GM18909 (cell line): ENCODE results near the gene MYCBPAP.
"Not testable (repeated sequence)": the region's sequence is repeated elsewhere in the genome, so short reads cannot be mapped to it uniquely, and the experiment has no call there.

Experiments used
- ATAC-seq: cut with Tn5 transposase; IDR thresholded peaks from one replicate; pipeline ENCODE4 v1.9.1; 2021; ENCODE audit warnings: mild to moderate bottlenecking; ENCODE audit not compliant: unreplicated experiment, poor library complexity

MYCBPAP gene

GRCh38 chr17:50470426-50470825 lies 37.8 kb upstream of the MYCBPAP start:
- no peak for ATAC-seq

- no peak for ATAC-seq
Observed at GRCh38 chr17:50471009-50471905, 37.0 kb upstream of the MYCBPAP start.

- ATAC-seq = no peak
Observed at GRCh38 chr17:50472286-50472685, 36.0 kb upstream of the MYCBPAP start.

- not testable (repeated sequence) for ATAC-seq
Observed at GRCh38 chr17:50472761-50473161, 35.5 kb upstream of the MYCBPAP start.

- no peak for ATAC-seq
Observed at GRCh38 chr17:50473901-50474300, 34.3 kb upstream of the MYCBPAP start.

- no peak for ATAC-seq
Observed at GRCh38 chr17:50474523-50474922, 33.7 kb upstream of the MYCBPAP start.

- ATAC-seq = no peak
Observed at GRCh38 chr17:50475362-50475761, 32.9 kb upstream of the MYCBPAP start.

GRCh38 chr17:50475775-50476544 lies 32.3 kb upstream of the MYCBPAP start:
- not testable (repeated sequence) for ATAC-seq

- ATAC-seq = no peak
Observed at GRCh38 chr17:50476545-50477315, 31.5 kb upstream of the MYCBPAP start.

GRCh38 chr17:50477976-50478375 lies 30.3 kb upstream of the MYCBPAP start:
- no peak for ATAC-seq

GRCh38 chr17:50478391-50479381 lies 29.6 kb upstream of the MYCBPAP start, which contains the start of gene RSAD1:
Gene RSAD1 (plus strand): TSS chr17:50478860. CDS start chr17:50478885, 25 bp downstream.
- peak; percentile 93 for ATAC-seq

- ATAC-seq = no peak
Observed at GRCh38 chr17:50479522-50480141, 28.6 kb upstream of the MYCBPAP start.

- no peak for ATAC-seq
Observed at GRCh38 chr17:50480142-50480764, 28.0 kb upstream of the MYCBPAP start.

GRCh38 chr17:50480854-50481490 lies 27.3 kb upstream of the MYCBPAP start:
- ATAC-seq = no peak

GRCh38 chr17:50481648-50482047 lies 26.6 kb upstream of the MYCBPAP start:
- no peak for ATAC-seq

- no peak for ATAC-seq
Observed at GRCh38 chr17:50482110-50482509, 26.1 kb upstream of the MYCBPAP start.

GRCh38 chr17:50482516-50482915 lies 25.7 kb upstream of the MYCBPAP start:
- ATAC-seq = peak; percentile 41

GRCh38 chr17:50483266-50483665 lies 25.0 kb upstream of the MYCBPAP start:
- ATAC-seq = no peak
